Measurements from ENCODE around the gene FSTL4.

FSTL4 gene

DNA sequence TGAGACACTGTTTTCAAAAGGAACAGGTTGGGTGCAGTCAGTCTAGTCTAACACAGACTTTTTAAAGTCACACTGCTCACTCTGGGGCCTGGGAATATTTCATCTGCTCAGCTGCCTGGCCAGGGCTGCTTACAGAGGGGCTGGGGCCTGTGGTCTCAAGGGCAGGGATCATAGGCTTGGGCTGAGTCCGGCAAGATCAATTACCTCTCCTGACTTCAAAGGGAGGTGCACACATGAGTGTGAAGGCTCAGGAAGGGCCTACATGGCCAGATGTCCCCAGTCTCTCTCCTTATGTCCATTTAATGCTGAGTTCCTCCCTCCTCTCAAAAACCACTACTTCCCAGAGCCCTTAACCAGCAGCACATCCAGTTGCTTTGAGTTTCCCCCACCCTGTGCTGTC is 313.3 kb downstream of the FSTL4 start:
- H3K4me1 ChIP-seq (ENCODE audit: low read depth, poor library complexity, severe bottlenecking), result peaks cover 21% of the 10 kb centered on the region
- no peak overlapping the region for H3K4me3 ChIP-seq (IDR thresholded peaks at IDR 0.05; ENCODE audit: insufficient read depth, low read depth, low read length)
- TF ChIP-seq, protein P1, sequence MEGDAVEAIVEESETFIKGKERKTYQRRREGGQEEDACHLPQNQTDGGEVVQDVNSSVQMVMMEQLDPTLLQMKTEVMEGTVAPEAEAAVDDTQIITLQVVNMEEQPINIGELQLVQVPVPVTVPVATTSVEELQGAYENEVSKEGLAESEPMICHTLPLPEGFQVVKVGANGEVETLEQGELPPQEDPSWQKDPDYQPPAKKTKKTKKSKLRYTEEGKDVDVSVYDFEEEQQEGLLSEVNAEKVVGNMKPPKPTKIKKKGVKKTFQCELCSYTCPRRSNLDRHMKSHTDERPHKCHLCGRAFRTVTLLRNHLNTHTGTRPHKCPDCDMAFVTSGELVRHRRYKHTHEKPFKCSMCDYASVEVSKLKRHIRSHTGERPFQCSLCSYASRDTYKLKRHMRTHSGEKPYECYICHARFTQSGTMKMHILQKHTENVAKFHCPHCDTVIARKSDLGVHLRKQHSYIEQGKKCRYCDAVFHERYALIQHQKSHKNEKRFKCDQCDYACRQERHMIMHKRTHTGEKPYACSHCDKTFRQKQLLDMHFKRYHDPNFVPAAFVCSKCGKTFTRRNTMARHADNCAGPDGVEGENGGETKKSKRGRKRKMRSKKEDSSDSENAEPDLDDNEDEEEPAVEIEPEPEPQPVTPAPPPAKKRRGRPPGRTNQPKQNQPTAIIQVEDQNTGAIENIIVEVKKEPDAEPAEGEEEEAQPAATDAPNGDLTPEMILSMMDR (conservative IDR thresholded peaks at IDR 0.05; ENCODE audit: low read depth, low read length), result no peak
- no peaks in the 10 kb centered on the region for H4K20me1 ChIP-seq (ENCODE audit: insufficient read depth)
- no peak overlapping the region for H3K27ac ChIP-seq
- no peak overlapping the region for H3K9ac ChIP-seq
- no peaks in the 10 kb centered on the region for H3K79me2 ChIP-seq (ENCODE audit: insufficient read depth, low read depth)
- H3K36me3 ChIP-seq (ENCODE audit: insufficient read depth), result no peaks in the 10 kb centered on the region
- H2AFZ ChIP-seq (ENCODE audit: low read depth), result no peak overlapping the region
- H3K4me2 ChIP-seq, result no peak overlapping the region
- no peaks in the 10 kb centered on the region for H3K27me3 ChIP-seq (ENCODE audit: insufficient read depth, low read depth)

DNA sequence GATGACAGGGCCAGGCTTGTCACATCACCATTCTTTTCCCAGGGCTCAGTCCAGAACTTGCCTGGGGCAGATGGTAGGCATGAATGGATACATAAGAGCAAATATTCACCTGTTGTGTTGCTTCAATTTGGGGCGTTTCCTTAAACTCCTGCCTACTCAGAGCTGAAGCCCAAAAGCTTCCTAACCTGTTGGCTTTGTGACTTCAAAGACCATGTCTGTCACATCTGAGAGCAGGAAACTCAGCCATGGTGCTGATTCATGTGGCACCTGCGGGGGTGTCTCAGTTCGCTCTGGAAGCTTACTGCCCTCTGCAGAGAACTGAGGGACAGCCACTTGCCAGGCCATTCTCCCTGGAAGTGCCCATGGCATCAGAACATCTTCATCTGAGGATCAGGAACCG is 313.9 kb downstream of the FSTL4 start:
- Histone ChIP-seq H3K27me3 (ENCODE audit: insufficient read depth, low read depth) (no peaks in the 10 kb centered on the region), H2AFZ (ENCODE audit: low read depth) (no peak overlapping the region), H3K79me2 (ENCODE audit: insufficient read depth, low read depth) (no peaks in the 10 kb centered on the region), H3K4me2 (no peak overlapping the region), H4K20me1 (ENCODE audit: insufficient read depth) (no peaks in the 10 kb centered on the region), H3K36me3 (ENCODE audit: insufficient read depth) (no peaks in the 10 kb centered on the region), H3K27ac (no peak overlapping the region), H3K9ac (no peak overlapping the region), H3K4me3 (IDR thresholded peaks at IDR 0.05; ENCODE audit: insufficient read depth, low read depth, low read length) (no peak overlapping the region), H3K4me1 (ENCODE audit: low read depth, poor library complexity, severe bottlenecking) (peaks cover 15% of the 10 kb centered on the region)
- TF ChIP-seq, protein P1 (conservative IDR thresholded peaks at IDR 0.05; ENCODE audit: low read depth, low read length), result no peak

DNA sequence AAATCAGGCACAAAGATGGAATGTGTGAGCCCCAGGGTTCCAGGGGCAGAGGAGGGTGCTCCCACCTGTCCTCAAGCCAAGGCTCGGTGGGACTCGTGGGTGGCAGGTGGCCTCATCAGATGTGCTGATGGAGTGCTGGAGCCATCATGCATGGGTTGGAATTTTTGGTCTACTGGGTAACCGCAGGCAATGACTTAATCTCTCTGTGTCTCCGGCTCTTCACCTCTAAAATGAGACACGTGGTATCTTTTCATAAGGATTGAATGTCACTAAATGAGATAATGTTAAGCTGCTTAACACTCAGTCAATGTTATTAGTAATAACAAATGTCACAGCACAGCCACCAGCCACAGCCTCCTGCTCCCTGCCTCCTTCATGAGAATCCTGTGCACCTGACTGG is 315.0 kb downstream of the FSTL4 start:
- Histone ChIP-seq H4K20me1 (ENCODE audit: insufficient read depth) (no peaks in the 10 kb centered on the region), H3K36me3 (ENCODE audit: insufficient read depth) (no peaks in the 10 kb centered on the region), H3K4me3 (IDR thresholded peaks at IDR 0.05; ENCODE audit: insufficient read depth, low read depth, low read length) (no peak overlapping the region), H3K4me1 (ENCODE audit: low read depth, poor library complexity, severe bottlenecking) (peaks cover 4% of the 10 kb centered on the region), H3K79me2 (ENCODE audit: insufficient read depth, low read depth) (no peaks in the 10 kb centered on the region), H3K9ac (no peak overlapping the region), H2AFZ (ENCODE audit: low read depth) (no peak overlapping the region), H3K27me3 (ENCODE audit: insufficient read depth, low read depth) (no peaks in the 10 kb centered on the region), H3K4me2 (no peak overlapping the region), H3K27ac (no peak overlapping the region)
- TF ChIP-seq, protein P1 (conservative IDR thresholded peaks at IDR 0.05; ENCODE audit: low read depth, low read length), result no peak

DNA sequence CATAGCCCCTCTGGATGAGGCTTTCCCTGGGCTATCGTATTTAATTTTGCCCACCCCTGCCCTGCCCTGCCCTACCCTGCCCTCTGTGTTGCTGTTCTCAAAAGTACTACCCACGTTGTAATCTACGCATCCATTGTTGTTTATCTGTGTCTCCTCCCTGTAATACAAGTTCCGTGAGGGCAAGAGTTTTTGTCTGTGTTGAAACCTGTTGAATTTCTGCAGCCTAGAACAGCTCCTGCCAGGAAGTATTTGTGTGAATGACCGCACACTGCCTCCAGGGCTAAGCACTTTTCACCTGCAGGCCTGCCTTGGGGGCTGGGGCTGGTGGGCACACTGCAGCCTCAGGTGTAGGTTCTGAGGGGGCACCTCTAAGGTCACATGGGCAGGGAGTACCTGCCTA is 315.7 kb downstream of the FSTL4 start:
- Histone ChIP-seq H3K9ac (no peak overlapping the region), H3K27me3 (ENCODE audit: insufficient read depth, low read depth) (no peaks in the 10 kb centered on the region), H3K36me3 (ENCODE audit: insufficient read depth) (no peaks in the 10 kb centered on the region), H3K27ac (no peak overlapping the region), H3K4me1 (ENCODE audit: low read depth, poor library complexity, severe bottlenecking) (no peaks in the 10 kb centered on the region), H3K4me3 (IDR thresholded peaks at IDR 0.05; ENCODE audit: insufficient read depth, low read depth, low read length) (no peak overlapping the region), H3K4me2 (no peak overlapping the region), H4K20me1 (ENCODE audit: insufficient read depth) (no peaks in the 10 kb centered on the region), H3K79me2 (ENCODE audit: insufficient read depth, low read depth) (no peaks in the 10 kb centered on the region), H2AFZ (ENCODE audit: low read depth) (no peak overlapping the region)
- TF ChIP-seq, protein P1 (conservative IDR thresholded peaks at IDR 0.05; ENCODE audit: low read depth, low read length), result no peak

Measured in KMS-11 (cell line).